Gastroesophageal sphincter (tissue), 3 donors: ENCODE measurements around the gene TP53BP2.
"Not testable (repeated sequence)": the region's sequence is repeated elsewhere in the genome, so short reads cannot be mapped to it uniquely, and the experiment has no call there.

ENCODE experiments used
- CTCF ChIP-seq, 4 experiments: fragments of 200-600 bp in 2 of 4; fragments of 450-650 bp in 2 of 4; sonication (generic) in 1 of 4; IDR thresholded peaks; one replicate each; pipeline ENCODE4 v1.5.1; 2017 to 2019; ENCODE audit warnings: antibody characterized with exemption in 4 of 4, mild to moderate bottlenecking in 2 of 4, moderate library complexity in 2 of 4
- EP300 ChIP-seq: sonication (generic); formaldehyde crosslinking; IDR thresholded peaks from one replicate; pipeline ENCODE4 v1.6.1; 2017; ENCODE audit warnings: antibody characterized with exemption, mild to moderate bottlenecking
- POLR2A ChIP-seq, 2 donors: fragments of 450-650 bp; IDR thresholded peaks; one replicate each; pipeline ENCODE4 v1.6.1; 2017; ENCODE audit warnings: antibody characterized with exemption in 2 of 2, mild to moderate bottlenecking in 2 of 2, moderate library complexity in 1 of 2
- POLR2AphosphoS5 ChIP-seq: sonication (generic); formaldehyde crosslinking; IDR thresholded peaks from one replicate; pipeline ENCODE4 v1.6.1; 2017; ENCODE audit warnings: antibody characterized with exemption

- TF ChIP-seq POLR2AphosphoS5; CTCF (IDR thresholded peaks at IDR 0.05); POLR2A (IDR thresholded peaks at IDR 0.05); EP300: not testable (repeated sequence)
Observed at GRCh38 chr1:223889319-223889718, 43.6 kb upstream of the TP53BP2 start.
